Activated gamma-delta T cell treated with Interleukin-2 at 50 U/mL for 16 hours (primary cell): ENCODE measurements around the gene FAM90A1.
"Not testable (repeated sequence)": the region's sequence is repeated elsewhere in the genome, so short reads cannot be mapped to it uniquely, and the experiment has no call there.

Source experiments
- DNase-seq: peaks from one replicate; pipeline ENCODE4 v3.0.0-alpha.2; 2020

FAM90A1 gene

GRCh38 chr12:8226992-8227731, at the start of gene FAM90A1:
Gene FAM90A1 (minus strand): TSS chr12:8227618. CDS start chr12:8224832, 2,786 bp downstream.
- DNase-seq, result not testable (repeated sequence)

- not testable (repeated sequence) for DNase-seq
Observed at GRCh38 chr12:8276397-8276796, 49.0 kb upstream of the FAM90A1 start.

GRCh38 chr12:8266706-8267105, 39.3 kb upstream of the FAM90A1 start:
- DNase-seq, result not testable (repeated sequence)

GRCh38 chr12:8264236-8264635, 36.8 kb upstream of the FAM90A1 start:
- not testable (repeated sequence) for DNase-seq

GRCh38 chr12:8261111-8261554, 33.7 kb upstream of the FAM90A1 start:
- not testable (repeated sequence) for DNase-seq

- DNase-seq, result not testable (repeated sequence)
Observed at GRCh38 chr12:8256356-8256755, 28.9 kb upstream of the FAM90A1 start.

GRCh38 chr12:8254705-8255104, 27.3 kb upstream of the FAM90A1 start:
- not testable (repeated sequence) for DNase-seq

- not testable (repeated sequence) for DNase-seq
Observed at GRCh38 chr12:8252056-8252818, 24.8 kb upstream of the FAM90A1 start.

GRCh38 chr12:8251616-8252015, 24.2 kb upstream of the FAM90A1 start:
- not testable (repeated sequence) for DNase-seq

GRCh38 chr12:8246941-8247535, 19.6 kb upstream of the FAM90A1 start:
- DNase-seq, result not testable (repeated sequence)

- peak; percentile 59 for DNase-seq
Observed at GRCh38 chr12:8243682-8244161, 16.3 kb upstream of the FAM90A1 start.

- DNase-seq, result peak; percentile 100
Observed at GRCh38 chr12:8242880-8243681, 15.7 kb upstream of the FAM90A1 start.

- not testable (repeated sequence) for DNase-seq
Observed at GRCh38 chr12:8242622-8242879, 15.1 kb upstream of the FAM90A1 start.

- DNase-seq, result not testable (repeated sequence)
Observed at GRCh38 chr12:8241917-8242621, 14.7 kb upstream of the FAM90A1 start.

- not testable (repeated sequence) for DNase-seq
Observed at GRCh38 chr12:8240340-8241114, 13.1 kb upstream of the FAM90A1 start.

- not testable (repeated sequence) for DNase-seq
Observed at GRCh38 chr12:8237031-8237430, 9.6 kb upstream of the FAM90A1 start.

GRCh38 chr12:8235316-8236157, 8.1 kb upstream of the FAM90A1 start:
- DNase-seq, result not testable (repeated sequence)

GRCh38 chr12:8234746-8235145, 7.3 kb upstream of the FAM90A1 start:
- DNase-seq, result not testable (repeated sequence)

GRCh38 chr12:8233935-8234495, 6.6 kb upstream of the FAM90A1 start:
- not testable (repeated sequence) for DNase-seq
